NCI-H187 treated with DMSO at 0.1 percent for 48 hours (cell line): ENCODE results near the gene SIX3.

ENCODE experiments used
- DNase-seq: peaks from one replicate; lab custom pipeline; 2025; lab: John Stamatoyannopoulos, UW

Gene SIX3

GRCh38 chr2:44957656-44958327 is 16.3 kb downstream of the SIX3 start:
- no peak for DNase-seq

GRCh38 chr2:44959855-44960254 is 18.4 kb downstream of the SIX3 start:
- no peak for DNase-seq

GRCh38 chr2:44960871-44961270 is 19.4 kb downstream of the SIX3 start:
- no peak for DNase-seq

GRCh38 chr2:44962176-44962695 is 20.7 kb downstream of the SIX3 start:
- DNase-seq: no peak

- DNase-seq: no peak
Observed at GRCh38 chr2:44964752-44965236, 23.3 kb downstream of the SIX3 start.

- DNase-seq: no peak
Observed at GRCh38 chr2:44965684-44966083, 24.2 kb downstream of the SIX3 start.

GRCh38 chr2:44967056-44967455 is 25.6 kb downstream of the SIX3 start:
- DNase-seq: no peak

GRCh38 chr2:44967727-44968432 is 26.4 kb downstream of the SIX3 start:
- DNase-seq: no peak

- DNase-seq: no peak
Observed at GRCh38 chr2:44969936-44970335, 28.4 kb downstream of the SIX3 start.

GRCh38 chr2:44970846-44971450 is 29.4 kb downstream of the SIX3 start:
- DNase-seq: no peak

GRCh38 chr2:44972771-44973535 is 31.5 kb downstream of the SIX3 start:
- no peak for DNase-seq

- DNase-seq: no peak
Observed at GRCh38 chr2:44974064-44974715, 32.7 kb downstream of the SIX3 start.

GRCh38 chr2:44975571-44976450 is 34.3 kb downstream of the SIX3 start:
- no peak for DNase-seq

- no peak for DNase-seq
Observed at GRCh38 chr2:44979581-44979980, 38.1 kb downstream of the SIX3 start.

GRCh38 chr2:44980751-44981713 is 39.5 kb downstream of the SIX3 start:
- no peak for DNase-seq

- DNase-seq: no peak
Observed at GRCh38 chr2:44981714-44982108, 40.2 kb downstream of the SIX3 start.

GRCh38 chr2:44983836-44984604 is 42.5 kb downstream of the SIX3 start:
- DNase-seq: no peak

- DNase-seq: no peak
Observed at GRCh38 chr2:44989176-44989575, 47.7 kb downstream of the SIX3 start.

- DNase-seq: no peak
Observed at GRCh38 chr2:44994377-44994776, 52.9 kb downstream of the SIX3 start.
